HepG2 (cell line): ENCODE measurements around the gene MYO15A. TPM values are rescaled to one million over a fixed set of nuclear protein-coding genes. Genes with fewer than 3 reads are reported as not detected.

Experiments
- ARID5B ChIP-seq: IDR thresholded peaks from 2 replicates; pipeline ENCODE4 v1.4.0; 2020; ENCODE audit warnings: mild to moderate bottlenecking, missing genetic modification reagents
- ATF6 ChIP-seq: sonication (generic); formaldehyde crosslinking; conservative IDR thresholded peaks from 2 replicates; pipeline ENCODE4 v1.4.0; 2020; ENCODE audit warnings: missing genetic modification reagents
- CREM ChIP-seq, 2 experiments: sonication (generic) in 1 of 2; formaldehyde crosslinking in 1 of 2; IDR thresholded peaks; 2 replicates each; pipeline versions ENCODE4 v1.4.0 to v1.6.1; 2016 to 2020; ENCODE audit warnings: antibody characterized with exemption in 1 of 2, mild to moderate bottlenecking in 1 of 2, missing genetic modification reagents in 1 of 2
- HOXA5 ChIP-seq: sonication (generic); formaldehyde crosslinking; IDR thresholded peaks from 2 replicates; pipeline ENCODE4 v1.4.0; 2020; ENCODE audit warnings: missing genetic modification reagents
- ISX ChIP-seq: sonication (generic); formaldehyde crosslinking; conservative IDR thresholded peaks from 2 replicates; pipeline ENCODE4 v1.5.0; 2020; ENCODE audit warnings: missing genetic modification reagents
- PRMT3 ChIP-seq: sonication (generic); formaldehyde crosslinking; IDR thresholded peaks from 2 replicates; pipeline ENCODE4 v1.8.1; 2022; ENCODE audit warnings: low read depth, mild to moderate bottlenecking, moderate library complexity, missing genetic modification reagents, borderline replicate concordance
- RAD21 ChIP-seq: fragments of 450-650 bp; formaldehyde crosslinking; IDR thresholded peaks from 2 replicates; pipeline ENCODE4 v1.5.0; 2020; ENCODE audit warnings: mild to moderate bottlenecking
- RBM22 ChIP-seq: fragments of 200-400 bp; formaldehyde crosslinking; optimal IDR thresholded peaks from 2 replicates; pipeline ENCODE3; 2017; ENCODE audit warnings: mild to moderate bottlenecking, low read length, moderate library complexity
- SP2 ChIP-seq: sonication (generic); formaldehyde crosslinking; IDR thresholded peaks from 2 replicates; pipeline ENCODE4 v1.5.1; 2020; ENCODE audit warnings: mild to moderate bottlenecking, missing genetic modification reagents
- STAG1 ChIP-seq: sonication (generic); formaldehyde crosslinking; IDR thresholded peaks from 2 replicates; pipeline ENCODE4 v1.4.0; 2020; ENCODE audit warnings: missing genetic modification reagents
- TIGD3 ChIP-seq: sonication (generic); formaldehyde crosslinking; IDR thresholded peaks from 2 replicates; pipeline ENCODE4 v1.5.1; 2020; ENCODE audit warnings: mild to moderate bottlenecking, missing genetic modification reagents, borderline replicate concordance
- TOE1 ChIP-seq: sonication (generic); formaldehyde crosslinking; IDR thresholded peaks from 2 replicates; pipeline ENCODE4 v1.4.0; 2020; ENCODE audit warnings: mild to moderate bottlenecking, missing genetic modification reagents
- ZBTB1 ChIP-seq: sonication (generic); formaldehyde crosslinking; IDR thresholded peaks from 2 replicates; pipeline ENCODE4 v1.4.0; 2020; ENCODE audit warnings: missing genetic modification reagents, borderline replicate concordance
- ZBTB3 ChIP-seq: sonication (generic); formaldehyde crosslinking; IDR thresholded peaks from 2 replicates; pipeline ENCODE4 v1.4.0; 2020; ENCODE audit warnings: low read depth, mild to moderate bottlenecking, moderate library complexity, missing genetic modification reagents, borderline replicate concordance
- ZNF282 ChIP-seq: fragments of 450-650 bp; IDR thresholded peaks from 2 replicates; pipeline ENCODE4 v1.6.1; 2018; ENCODE audit not compliant: partially characterized antibody
- ZNF616 ChIP-seq: sonication (generic); formaldehyde crosslinking; IDR thresholded peaks from 2 replicates; pipeline ENCODE4 v1.5.0; 2020; ENCODE audit warnings: low read depth, mild to moderate bottlenecking, missing genetic modification reagents
- ZNF691 ChIP-seq: sonication (generic); formaldehyde crosslinking; IDR thresholded peaks from 2 replicates; pipeline ENCODE4 v1.4.0; 2020; ENCODE audit warnings: missing genetic modification reagents, low read depth, mild to moderate bottlenecking, borderline replicate concordance
- ZNF709 ChIP-seq: sonication (generic); formaldehyde crosslinking; IDR thresholded peaks from 2 replicates; pipeline ENCODE4 v1.5.0; 2020; ENCODE audit warnings: mild to moderate bottlenecking, missing genetic modification reagents
- ZNF720 ChIP-seq: sonication (generic); formaldehyde crosslinking; IDR thresholded peaks from 2 replicates; pipeline ENCODE4 v1.4.0; 2020; ENCODE audit warnings: missing genetic modification reagents
- ZNF800 ChIP-seq: sonication (generic); formaldehyde crosslinking; IDR thresholded peaks from 2 replicates; pipeline ENCODE4 v1.4.0; 2020; ENCODE audit warnings: missing genetic modification reagents
- polyA plus RNA-seq, 8 experiments: library from polyadenylated mRNA; depleted of rRNA in 3 of 8; stranded (reverse) in 7 of 8; unstranded in 1 of 8; fragments of >200 nt; fragmentation: Illumina TruSeq in 4 of 8; extraction: Trizol in 4 of 8; gene quantifications; 2 replicates each; pipeline versions ENCODE4 v1.2.1 to v1.2.3, GENCODE V29; 2011 to 2016; ENCODE audit warnings: low read depth in 4 of 8, missing spikeins in 1 of 8, mixed read lengths in 1 of 8; ENCODE audit not compliant: insufficient read depth in 1 of 8
- total RNA-seq, 5 experiments: library from RNA; depleted of rRNA; stranded (reverse); fragments of >200 nt; fragmentation: Illumina TruSeq; extraction: Trizol; gene quantifications; 2 replicates each; pipeline ENCODE4 v1.2.3, GENCODE V29; 2016; ENCODE audit warnings: low read depth in 1 of 5

Gene MYO15A
- total and polyA plus RNA-seq, 2 of the 13 experiments (the other 11 are each of a cell fraction or from before 2014, with no cell fraction given) = 0.07 to 0.20 TPM

- TF ChIP-seq ISX (CRISPR knock-in tag) (0 out of 2 replicates have a peak, but pooled peaks have one; percentile 49), ARID5B (CRISPR knock-in tag) (peak; percentile 24; the same call in 1 of the 2 replicates), PRMT3 (CRISPR knock-in tag) (no peak), ZNF691 (CRISPR knock-in tag) (no peak), SP2 (CRISPR knock-in tag) (no peak), TIGD3 (CRISPR knock-in tag) (peak; percentile 67; the same call in 1 of the 2 replicates), STAG1 (CRISPR knock-in tag) (peak; percentile 7; the same call in 1 of the 2 replicates), ZNF720 (CRISPR knock-in tag) (no peak), ATF6 (CRISPR knock-in tag) (no peak), CREM (IDR thresholded peaks at IDR 0.05) (no peak), CREM (CRISPR knock-in tag; IDR thresholded peaks at IDR 0.05) (no peak), ZBTB1 (CRISPR knock-in tag) (no peak), ZBTB3 (CRISPR knock-in tag) (0 out of 2 replicates have a peak, but pooled peaks have one; percentile 46), TOE1 (CRISPR knock-in tag) (0 out of 2 replicates have a peak, but pooled peaks have one; percentile 24), ZNF800 (peak; percentile 74; the same call in 1 of the 2 replicates), ZNF709 (CRISPR knock-in tag) (no peak; the same call in 1 of the 2 replicates), RBM22 (no peak), RAD21 (CRISPR knock-in tag) (0 out of 2 replicates have a peak, but pooled peaks have one; percentile 3), HOXA5 (peak; percentile 86; the same call in 1 of the 2 replicates), ZNF282 (no peak), ZNF616 (CRISPR knock-in tag) (no peak)
These were observed 74.4 kb downstream of the MYO15A start (continued) for GRCh38 chr17:18182978-18183333.
